ENCODE results near the gene HLF.

DNA sequence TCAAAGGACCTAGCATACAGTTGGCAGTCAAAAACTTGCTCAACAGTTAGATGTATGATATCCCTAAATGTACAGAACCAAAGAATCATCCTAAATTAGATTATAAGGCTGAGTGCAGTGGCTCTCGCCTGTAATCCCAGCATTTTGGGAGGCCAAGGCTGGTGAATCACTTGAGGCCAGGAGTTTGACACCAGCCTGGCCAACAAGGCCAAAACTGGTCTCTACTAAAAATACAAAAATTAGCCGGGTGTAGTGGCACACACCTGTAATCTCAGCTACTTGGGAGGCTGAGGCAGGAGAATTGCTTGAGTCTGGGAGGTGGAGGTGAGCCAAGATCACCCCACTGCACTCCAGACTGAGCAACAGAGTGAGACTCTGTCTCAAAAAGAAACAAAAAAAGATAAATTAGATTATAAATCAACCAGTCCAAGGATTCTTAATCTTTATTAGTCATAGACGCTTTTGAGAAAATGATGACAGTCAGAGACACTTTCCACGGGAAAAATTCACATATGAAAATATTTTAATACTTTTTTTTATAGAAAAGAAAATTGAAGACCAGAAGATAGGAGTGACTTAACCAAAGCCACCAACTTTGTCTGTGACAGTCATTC is 79.2 kb downstream of the HLF start:
- TF ChIP-seq, protein P1, sequence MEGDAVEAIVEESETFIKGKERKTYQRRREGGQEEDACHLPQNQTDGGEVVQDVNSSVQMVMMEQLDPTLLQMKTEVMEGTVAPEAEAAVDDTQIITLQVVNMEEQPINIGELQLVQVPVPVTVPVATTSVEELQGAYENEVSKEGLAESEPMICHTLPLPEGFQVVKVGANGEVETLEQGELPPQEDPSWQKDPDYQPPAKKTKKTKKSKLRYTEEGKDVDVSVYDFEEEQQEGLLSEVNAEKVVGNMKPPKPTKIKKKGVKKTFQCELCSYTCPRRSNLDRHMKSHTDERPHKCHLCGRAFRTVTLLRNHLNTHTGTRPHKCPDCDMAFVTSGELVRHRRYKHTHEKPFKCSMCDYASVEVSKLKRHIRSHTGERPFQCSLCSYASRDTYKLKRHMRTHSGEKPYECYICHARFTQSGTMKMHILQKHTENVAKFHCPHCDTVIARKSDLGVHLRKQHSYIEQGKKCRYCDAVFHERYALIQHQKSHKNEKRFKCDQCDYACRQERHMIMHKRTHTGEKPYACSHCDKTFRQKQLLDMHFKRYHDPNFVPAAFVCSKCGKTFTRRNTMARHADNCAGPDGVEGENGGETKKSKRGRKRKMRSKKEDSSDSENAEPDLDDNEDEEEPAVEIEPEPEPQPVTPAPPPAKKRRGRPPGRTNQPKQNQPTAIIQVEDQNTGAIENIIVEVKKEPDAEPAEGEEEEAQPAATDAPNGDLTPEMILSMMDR (IDR thresholded peaks at IDR 0.05) = no peak
- no peak for TF ChIP-seq POLR2A (IDR thresholded peaks at IDR 0.05)
- no peak for TF ChIP-seq POLR2AphosphoS5 (IDR thresholded peaks at IDR 0.05)
